ENCODE measurements around the gene RDH5. TPM values are rescaled to one million over a fixed set of nuclear protein-coding genes. Genes with fewer than 3 reads are reported as not detected.

Gene RDH5
- total and polyA plus RNA-seq, 12 donors, result 1.9 to 41.4 (median 5.3) TPM

- WGBS, 4 donors, result 56 to 65% (median 59%) methylated on average over 4 of the region's 4 CpGs
- DNase-seq, result no peak
- no peaks in the 10 kb centered on the region for H3K27me3 ChIP-seq
- H3K9me3 ChIP-seq (replicated peaks in 1 of 3), result no peaks in the 10 kb centered on the region
- H3K4me1 ChIP-seq (replicated peaks in 1 of 2), result peaks cover 15 to 36% of the 10 kb centered on the region in 2 donors
- TF ChIP-seq CTCF (IDR thresholded peaks at IDR 0.05), result no peak
- no peak for TF ChIP-seq POLR2A (IDR thresholded peaks at IDR 0.05)
- H3K36me3 ChIP-seq (replicated peaks in 1 of 2), result no peaks in the 10 kb centered on the region
- no peak overlapping the region for H3K27ac ChIP-seq
- intact Hi-C loops (cut with DNase I), result no loop called here
- H3K4me3 ChIP-seq, result no peak overlapping the region
Observed at GRCh38 chr12:55711786-55712553, 8.2 kb upstream of the RDH5 start.

DNA sequence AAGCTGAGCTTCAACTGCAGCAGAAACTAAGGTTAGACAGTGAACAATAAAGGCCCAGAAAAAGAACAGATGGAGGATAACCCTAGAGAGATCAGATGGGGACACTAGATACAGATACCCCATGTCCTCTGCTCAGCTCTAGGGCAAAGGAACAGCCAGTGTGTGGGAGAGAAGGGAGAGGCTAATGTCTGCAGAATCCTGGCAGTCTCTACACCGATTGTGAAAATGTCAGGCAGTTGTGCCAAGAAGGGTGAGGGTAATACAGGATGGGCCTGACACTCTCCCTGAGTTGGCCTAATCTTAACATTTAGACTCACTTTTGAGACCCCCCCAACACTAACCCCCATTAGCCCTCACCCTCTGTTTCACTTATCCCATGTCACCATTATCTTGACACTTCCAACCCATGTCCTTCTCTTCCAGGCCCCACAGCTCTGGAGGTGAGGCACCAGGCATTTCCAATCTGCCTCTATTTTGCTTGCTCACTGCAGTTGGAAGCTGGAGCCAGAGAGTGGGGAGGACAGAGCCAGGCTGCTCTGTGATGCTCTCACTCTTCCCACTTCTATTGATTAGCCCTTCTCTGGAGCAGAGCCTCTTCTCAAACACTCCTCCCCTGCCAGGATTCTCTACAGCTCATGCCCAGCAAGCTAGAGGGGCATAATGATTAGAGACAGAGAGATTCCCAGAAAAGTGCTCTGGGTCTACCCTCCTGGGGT is 7.3 kb upstream of the RDH5 start:
- H3K4me3 ChIP-seq, result no peak overlapping the region
- 40 to 75% (median 50%) methylated on average over 1 of the region's 1 CpG for WGBS, 4 donors
- H3K9me3 ChIP-seq (replicated peaks in 1 of 3), result no peaks in the 10 kb centered on the region
- TF ChIP-seq POLR2A (IDR thresholded peaks at IDR 0.05) (no peak), CTCF (IDR thresholded peaks at IDR 0.05) (no peak)
- DNase-seq, result no peak
- peaks cover 13 to 38% of the 10 kb centered on the region in 2 donors for H3K4me1 ChIP-seq (replicated peaks in 1 of 2)
- no peaks in the 10 kb centered on the region for H3K36me3 ChIP-seq (replicated peaks in 1 of 2)
- no peaks in the 10 kb centered on the region for H3K27me3 ChIP-seq
- intact Hi-C loops (cut with DNase I), result no loop called here
- peak overlapping the region in 2 of 5 donors; percentile 35 to 44 for H3K27ac ChIP-seq

- H3K9me3 ChIP-seq (replicated peaks in 1 of 3), result no peaks in the 10 kb centered on the region
- no peaks in the 10 kb centered on the region for H3K36me3 ChIP-seq (replicated peaks in 1 of 2)
- intact Hi-C loops (cut with DNase I), result no loop called here
- DNase-seq, result no peak
- no peaks in the 10 kb centered on the region for H3K27me3 ChIP-seq
- H3K27ac ChIP-seq, result peak overlapping the region in 2 of 5 donors; percentile 44 to 59
- H3K4me1 ChIP-seq (replicated peaks in 1 of 2), result peaks cover 13 to 35% of the 10 kb centered on the region in 2 donors
- no peak overlapping the region for H3K4me3 ChIP-seq
- 37 to 61% (median 41%) methylated on average over 2 of the region's 2 CpGs for WGBS, 4 donors
- TF ChIP-seq POLR2A (IDR thresholded peaks at IDR 0.05), result no peak
- no peak for TF ChIP-seq CTCF (IDR thresholded peaks at IDR 0.05)
Observed at GRCh38 chr12:55713721-55714120, 6.5 kb upstream of the RDH5 start.

DNA sequence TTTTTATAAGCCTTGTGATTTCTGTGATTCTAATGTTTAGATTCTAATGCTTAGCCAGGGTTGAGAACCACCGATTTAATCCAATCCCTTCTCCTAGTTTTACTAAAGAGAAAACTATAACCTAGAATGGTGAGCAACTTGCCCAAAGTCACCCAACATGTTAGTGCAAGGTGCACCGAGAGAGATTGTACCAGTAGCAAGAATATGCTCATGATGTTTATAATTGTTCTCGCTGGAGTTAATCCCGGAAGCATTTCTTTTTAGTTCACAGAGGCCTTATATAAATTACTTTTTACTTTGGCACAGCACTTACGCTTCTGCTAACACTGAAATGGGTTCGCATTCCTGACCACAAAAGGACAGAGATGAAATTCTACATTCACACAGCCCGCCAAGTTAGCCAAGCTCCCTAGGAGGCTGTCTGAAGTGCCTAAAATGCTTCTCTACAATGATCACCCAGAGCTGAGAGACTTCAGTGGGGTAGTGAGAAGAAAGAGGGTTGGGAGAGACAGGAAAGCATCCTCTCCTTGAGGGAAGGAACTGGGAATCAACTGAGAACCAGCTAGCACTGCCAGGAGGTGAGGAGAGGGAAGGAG is 4.9 kb upstream of the RDH5 start:
- peaks cover 0 to 3% of the 10 kb centered on the region in 2 donors for H3K36me3 ChIP-seq (replicated peaks in 1 of 2)
- 66 to 75% (median 68%) methylated on average over 7 of the region's 7 CpGs for WGBS, 4 donors
- TF ChIP-seq POLR2A (IDR thresholded peaks at IDR 0.05), result no peak
- TF ChIP-seq CTCF (IDR thresholded peaks at IDR 0.05), result no peak
- peaks cover 13 to 31% of the 10 kb centered on the region in 2 donors for H3K4me1 ChIP-seq (replicated peaks in 1 of 2)
- H3K9me3 ChIP-seq (replicated peaks in 1 of 3), result no peaks in the 10 kb centered on the region
- no peaks in the 10 kb centered on the region for H3K27me3 ChIP-seq
- H3K27ac ChIP-seq, result peak overlapping the region; percentile 57 to 96 (median 91)
- H3K4me3 ChIP-seq, result peak overlapping the region in 2 of 4 donors; percentile 65 to 70
- DNase-seq, result no peak
- intact Hi-C loops (cut with DNase I), result loop anchor here in 1 of 2 donors (5.0 kb wide), 1 partner anchor 58 kb away; no protein-coding TSS in a partner anchor

All from adrenal gland (tissue), 12 donors.